ENCODE measurements around the gene PABPN1L. TPM values are rescaled to one million over a fixed set of nuclear protein-coding genes. Genes with fewer than 3 reads are reported as not detected.

PABPN1L gene, protein sequence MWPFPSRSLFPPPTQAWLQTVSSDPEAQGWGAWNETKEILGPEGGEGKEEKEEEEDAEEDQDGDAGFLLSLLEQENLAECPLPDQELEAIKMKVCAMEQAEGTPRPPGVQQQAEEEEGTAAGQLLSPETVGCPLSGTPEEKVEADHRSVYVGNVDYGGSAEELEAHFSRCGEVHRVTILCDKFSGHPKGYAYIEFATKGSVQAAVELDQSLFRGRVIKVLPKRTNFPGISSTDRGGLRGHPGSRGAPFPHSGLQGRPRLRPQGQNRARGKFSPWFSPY
- polyA plus RNA-seq (ENCODE audit: insufficient read length in 3 of 3), result not detected
- long read RNA-seq, donor 1, result 0 reads
- long read RNA-seq, donor 2, result 0 reads
- long read RNA-seq, donor 3, result 0 reads
- long read RNA-seq, donor 4, result 0 reads
- long read RNA-seq, donor 5, result 0 reads
- long read RNA-seq, donor 6, result 0 reads
- long read RNA-seq, donor 7, result 0 reads
- long read RNA-seq, donor 8, result 0 reads
- long read RNA-seq, donor 9, result 0 reads
- long read RNA-seq, donor 10, result 0 reads
- long read RNA-seq, donor 11, result 0 reads
- long read RNA-seq, donor 12, result 0 reads
- long read RNA-seq, donor 13, result 0 reads
- long read RNA-seq, donor 14, result 0 reads
- long read RNA-seq, donor 15, result 0 reads
- long read RNA-seq, donor 16, result 0 reads

DNA sequence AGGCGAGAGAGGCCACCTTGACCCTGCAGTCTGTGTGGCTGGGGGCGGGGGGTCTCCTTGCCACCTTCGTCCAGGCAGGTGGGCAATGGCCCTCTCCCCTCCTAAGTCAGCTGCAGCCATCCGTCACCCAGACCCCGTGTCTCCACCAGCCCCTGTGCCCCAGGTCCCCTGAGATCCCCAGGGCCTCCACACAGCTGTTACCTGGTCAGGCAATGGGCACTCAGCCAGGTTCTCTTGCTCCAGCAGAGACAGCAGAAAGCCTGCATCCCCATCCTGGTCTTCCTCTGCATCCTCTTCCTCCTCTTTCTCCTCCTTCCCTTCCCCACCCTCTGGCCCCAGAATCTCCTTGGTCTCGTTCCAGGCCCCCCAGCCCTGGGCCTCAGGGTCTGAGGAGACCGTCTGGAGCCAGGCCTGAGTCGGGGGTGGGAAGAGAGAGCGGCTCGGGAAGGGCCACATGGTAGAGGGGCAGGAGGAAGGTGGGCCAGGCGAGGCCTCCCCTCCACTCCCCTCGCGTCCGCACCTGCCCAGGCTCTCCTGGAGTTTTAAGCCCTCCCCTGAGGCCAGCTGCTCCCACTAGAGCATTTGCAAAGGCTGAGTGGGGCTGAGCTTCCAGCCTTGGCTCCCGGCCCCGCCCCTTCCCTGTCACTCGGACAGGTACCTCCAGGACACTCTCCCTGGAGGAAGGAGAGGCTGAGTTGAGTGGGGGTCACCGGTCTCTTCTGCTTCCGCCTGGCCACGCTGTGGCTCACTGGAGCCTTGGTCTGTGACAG lies at the start of gene PABPN1L:
PABPN1L (minus strand) TSS at position 510 of the 770 bp plus-strand sequence; CDS start at position 456, 54 bp downstream.
- DNase-seq, result no peak

DNA sequence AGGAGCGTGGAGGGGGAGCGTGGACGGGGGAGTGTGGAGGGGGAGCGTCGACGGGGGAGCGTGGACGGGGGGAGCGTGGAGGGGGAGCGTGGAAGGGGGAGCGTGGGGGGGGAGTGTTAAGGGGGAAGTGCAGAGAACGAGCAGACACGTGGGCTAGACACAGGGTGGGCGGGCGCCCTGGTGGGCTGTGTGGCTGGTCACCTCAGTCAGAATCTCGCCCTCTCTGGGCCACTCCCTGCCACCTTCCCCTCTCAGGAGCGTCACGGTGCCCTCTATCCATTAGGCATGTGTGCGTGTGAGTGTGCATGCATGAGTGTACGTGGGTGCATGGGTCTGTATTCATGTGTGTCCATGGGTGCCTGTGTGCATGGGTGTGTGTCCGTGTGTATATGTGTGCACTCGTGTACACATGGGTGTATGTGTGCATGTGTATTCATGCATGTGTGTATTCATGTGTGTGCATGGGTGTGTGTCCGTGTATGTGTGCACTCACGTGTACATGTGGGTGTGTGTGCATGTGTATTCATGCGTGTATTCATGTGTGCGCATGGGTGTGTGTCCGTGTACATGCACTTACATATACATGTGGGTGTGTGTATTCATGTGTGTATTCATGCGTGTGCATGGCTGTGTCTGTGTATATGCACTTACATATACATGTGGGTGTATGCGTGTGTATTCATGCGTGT lies 49.3 kb upstream of the PABPN1L start:
- no peak for DNase-seq

DNA sequence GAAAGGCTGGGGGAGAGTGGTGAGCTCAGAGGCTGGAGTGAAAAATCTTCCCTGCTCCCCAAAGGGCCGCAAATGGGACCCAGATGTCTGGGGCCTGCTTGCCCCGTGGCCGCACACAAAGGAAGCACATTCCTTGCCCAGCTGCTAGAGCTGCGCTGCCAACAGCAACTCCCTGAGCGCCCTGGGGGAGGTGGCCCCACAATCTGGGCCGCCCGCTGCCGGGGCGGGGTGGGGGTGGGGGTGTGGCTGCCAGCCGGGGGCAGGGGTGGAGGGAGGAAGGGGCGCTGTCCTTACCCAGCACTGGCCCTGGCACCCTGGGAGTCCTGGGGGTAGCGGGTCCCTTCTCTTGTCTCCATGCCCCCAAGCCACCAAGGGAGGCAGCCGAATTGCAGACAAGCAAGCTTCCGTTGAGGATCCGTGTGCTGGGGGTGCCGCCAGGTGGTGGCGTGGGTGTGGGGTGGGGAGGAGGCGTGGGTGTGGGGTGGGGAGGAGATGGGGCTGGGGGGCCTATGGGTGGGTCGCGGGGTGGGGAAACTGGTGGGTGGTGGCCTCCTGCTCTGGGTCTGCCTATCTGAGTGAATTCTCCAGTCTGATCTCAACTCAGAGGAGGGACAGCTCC lies 48.4 kb upstream of the PABPN1L start:
- DNase-seq, result no peak

DNA sequence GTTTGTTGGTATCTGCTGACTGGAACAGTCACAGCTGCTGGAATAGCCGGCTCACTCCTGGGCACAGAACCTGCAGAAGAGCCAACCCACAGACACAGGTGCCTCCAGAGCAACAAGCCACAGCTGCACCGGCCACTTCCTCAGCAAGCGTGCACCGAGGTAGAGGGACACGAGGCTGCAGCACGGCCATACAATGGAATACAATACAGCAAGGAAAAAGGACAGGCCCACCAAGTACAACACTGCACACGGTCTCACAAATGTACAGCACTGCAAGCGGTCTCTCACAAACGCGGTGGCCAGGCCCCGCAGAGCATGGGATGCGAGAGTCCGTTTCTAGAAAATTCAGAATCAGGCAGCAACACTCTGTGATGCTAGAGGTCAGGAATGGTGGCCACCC lies 47.4 kb upstream of the PABPN1L start:
- DNase-seq, result no peak

DNA sequence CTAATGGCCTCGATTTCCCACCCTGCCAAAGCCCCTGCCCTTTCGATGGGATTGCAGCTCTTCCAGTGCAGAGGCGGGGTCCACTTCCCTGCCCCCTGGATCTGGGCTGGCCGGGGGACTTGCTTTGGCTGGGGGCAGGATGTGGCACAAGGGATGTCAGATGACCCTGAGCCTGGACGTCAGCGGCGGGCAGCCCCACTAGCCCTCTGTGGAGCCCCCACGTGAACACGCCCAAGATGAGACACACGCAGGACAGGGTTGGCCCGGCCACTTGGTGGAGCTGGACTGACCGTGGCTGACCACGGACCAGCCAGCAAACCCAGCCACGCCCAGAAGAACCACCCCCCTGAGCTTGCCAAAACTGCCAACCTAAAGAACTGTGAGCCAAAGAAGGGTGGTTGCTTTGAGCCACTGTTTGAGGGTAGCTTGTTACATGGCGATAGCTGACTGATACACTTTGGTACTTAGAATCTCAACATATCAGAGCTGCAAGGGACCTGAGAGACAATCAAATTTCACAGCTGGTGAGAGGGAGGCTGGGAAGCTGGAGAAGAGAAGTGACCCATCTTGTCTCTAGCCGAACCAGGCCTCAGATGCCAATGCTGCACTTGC lies 46.6 kb upstream of the PABPN1L start:
- no peak for DNase-seq

DNA sequence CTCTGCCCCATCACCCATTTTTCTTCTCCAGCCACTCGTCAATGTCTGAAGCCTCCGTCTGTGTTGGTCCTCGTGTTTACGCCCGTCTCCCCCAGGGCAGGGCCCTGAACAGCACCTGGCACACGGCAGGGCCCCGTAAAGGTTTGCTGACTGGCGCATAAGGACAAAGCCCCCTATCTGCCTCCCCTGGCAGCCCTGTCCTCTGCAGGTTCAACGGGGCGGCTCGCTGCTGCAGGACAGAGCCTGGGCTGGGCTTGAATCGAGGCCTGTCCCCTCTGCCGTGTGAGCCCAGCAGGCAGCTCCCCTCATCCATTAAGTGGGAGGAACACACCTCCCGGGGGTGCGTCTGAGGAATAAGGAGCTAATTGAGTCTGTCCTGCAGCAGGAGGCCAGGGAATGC lies 46.1 kb upstream of the PABPN1L start:
- no peak for DNase-seq

DNA sequence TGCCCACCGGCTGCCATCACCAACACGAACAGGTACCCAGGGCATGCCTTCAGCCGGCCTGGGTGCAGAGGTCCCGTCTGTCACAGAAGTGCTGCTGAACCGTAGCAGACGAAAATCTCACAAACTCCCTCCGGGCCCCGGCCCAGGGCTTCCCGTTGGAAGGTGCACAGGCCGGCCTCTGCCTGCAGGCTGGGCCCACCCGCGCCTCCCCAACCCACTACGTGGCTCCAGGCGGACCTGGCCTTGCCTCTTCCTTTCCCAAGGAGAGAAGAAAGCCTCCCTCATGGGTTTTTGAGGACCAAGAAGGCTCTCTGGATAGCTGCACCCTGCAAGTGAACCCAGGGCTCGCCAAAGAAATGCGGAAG lies 45.5 kb upstream of the PABPN1L start:
- no peak for DNase-seq

DNA sequence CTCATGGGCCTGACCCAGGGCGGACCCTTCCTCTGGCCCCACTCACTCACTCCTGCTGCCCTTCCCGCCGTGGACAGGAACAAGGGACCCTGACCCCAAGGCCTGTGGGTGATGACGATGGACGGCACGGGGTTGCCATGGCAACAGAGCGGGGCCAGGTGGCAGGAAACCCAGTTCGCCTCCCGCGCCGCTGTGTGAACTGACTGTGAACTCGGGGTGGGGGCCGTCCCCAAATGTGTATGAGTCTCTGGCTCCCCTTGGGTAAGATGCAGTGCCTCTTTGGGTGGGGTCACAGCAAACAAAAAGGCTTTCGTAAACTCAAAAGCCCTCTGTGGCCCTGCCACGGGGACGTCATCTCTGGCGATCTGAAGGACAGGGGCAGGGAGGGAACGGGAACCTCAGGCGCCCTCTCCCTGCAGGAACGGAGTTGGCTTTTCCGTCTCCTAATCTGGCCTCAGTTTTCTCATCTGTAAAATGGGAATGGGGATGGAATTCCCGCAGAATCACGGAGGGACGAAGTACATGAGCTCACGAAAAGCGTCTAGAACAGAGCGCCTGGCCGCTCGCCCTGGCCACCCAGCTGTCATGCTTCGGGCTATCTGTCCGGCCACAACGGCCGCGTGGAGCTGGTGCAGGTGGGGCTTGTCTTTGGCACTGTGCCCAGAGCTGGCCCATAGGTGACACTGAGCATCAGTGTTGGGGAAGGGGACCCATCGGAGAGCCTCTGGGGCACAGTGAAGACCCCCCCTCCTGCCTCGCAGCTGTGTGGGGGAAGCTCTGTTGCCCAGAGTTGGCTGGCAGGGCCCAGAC lies 44.9 kb upstream of the PABPN1L start:
- DNase-seq, result no peak

DNA sequence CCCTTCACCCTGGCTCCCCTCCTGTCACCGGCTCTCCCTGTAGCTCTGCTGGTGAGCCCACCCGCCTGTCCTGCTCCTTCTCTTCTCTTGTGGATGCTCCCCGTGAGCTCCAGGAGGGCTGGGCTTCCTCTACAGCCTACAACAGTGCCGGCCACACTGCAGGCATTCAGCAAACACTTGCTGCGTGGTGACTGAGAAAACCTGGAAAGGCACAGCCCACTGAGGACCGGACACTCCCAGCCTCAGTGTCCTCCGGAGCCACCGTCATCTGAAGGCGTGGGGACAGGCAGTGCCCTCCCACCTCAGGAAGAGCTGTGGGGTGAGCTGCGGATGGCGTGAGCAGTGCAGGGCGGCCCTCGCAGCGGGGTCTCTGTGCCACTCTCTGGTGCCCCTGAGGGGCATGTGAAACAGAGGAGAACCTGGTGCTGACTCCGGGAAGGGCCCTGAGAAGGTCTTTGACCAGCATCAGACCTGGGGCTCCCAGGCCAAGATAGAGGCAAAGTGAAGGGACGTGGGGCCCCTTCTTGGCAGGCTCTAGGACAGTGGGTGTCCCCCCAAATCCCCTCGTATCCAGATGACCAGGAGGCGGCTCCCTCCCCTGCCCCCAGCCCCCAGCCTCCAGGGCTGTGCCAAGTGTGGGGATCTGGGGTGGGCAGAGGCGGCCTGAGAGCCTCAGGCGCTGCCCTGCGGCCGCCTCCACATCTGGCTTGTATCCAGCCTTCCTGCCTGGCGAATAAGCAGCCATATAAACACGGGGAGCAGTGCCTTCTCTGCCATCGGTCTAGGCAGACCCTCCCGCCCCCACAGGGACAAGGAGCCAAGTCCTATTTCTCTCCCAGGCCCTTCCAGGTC lies 44.0 kb upstream of the PABPN1L start:
- DNase-seq, result no peak

DNA sequence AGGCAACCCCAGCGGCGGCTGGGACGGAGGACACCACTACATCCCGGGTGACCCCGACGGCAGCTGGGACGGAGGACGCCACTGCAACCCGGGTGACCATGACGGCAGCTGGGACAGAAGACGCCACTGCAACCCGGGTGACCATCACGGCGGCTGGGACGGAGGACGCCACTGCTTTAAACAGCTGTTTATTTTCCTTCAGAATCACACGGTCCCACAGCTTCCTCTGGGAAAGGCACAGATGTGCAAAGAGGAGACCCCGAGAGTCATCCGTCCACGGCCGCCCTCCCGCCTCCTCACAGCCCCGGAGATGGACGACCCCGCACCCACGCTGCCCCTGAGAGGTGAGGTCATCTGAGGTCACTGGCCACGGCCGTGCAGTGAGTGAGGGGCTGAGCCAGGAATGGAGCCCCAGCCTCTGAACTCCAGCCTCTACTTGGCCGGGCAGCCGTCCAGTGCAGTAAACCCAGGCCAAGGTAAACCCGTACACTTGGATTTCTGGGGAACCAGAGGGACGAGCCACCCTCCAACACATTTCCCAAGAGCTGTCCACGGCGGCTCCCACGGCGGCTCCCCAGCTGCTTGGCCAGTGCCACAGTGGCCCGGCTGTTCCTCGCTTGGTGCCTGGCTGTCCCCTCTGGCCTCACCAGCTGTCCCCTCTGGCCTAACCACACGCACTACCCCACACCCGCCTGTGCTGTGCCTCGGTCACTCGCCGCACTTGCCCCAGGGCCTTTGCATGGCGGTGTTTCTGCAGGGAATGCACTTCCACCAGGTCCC lies 43.2 kb upstream of the PABPN1L start:
- no peak for DNase-seq

DNA sequence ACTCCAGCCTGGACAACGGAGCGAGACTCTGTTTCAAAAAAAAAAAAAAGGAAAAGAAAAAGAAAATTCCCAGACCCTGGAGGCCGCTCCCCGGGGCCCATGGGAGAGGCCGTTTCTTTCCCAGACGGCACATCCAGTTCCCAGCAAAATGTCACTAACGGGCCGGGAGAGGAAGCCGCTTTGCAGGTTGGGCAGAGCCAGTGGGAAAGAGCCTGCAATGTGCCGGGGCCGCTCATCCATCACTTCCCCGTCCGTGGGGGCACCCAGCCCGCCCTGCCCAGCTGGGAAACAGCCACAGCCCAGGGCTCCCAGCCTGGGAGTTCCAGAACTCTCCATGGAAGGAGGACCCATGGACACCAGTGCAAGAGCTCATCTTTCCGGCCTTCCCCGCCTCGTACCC lies 41.8 kb upstream of the PABPN1L start:
- DNase-seq, result no peak

DNA sequence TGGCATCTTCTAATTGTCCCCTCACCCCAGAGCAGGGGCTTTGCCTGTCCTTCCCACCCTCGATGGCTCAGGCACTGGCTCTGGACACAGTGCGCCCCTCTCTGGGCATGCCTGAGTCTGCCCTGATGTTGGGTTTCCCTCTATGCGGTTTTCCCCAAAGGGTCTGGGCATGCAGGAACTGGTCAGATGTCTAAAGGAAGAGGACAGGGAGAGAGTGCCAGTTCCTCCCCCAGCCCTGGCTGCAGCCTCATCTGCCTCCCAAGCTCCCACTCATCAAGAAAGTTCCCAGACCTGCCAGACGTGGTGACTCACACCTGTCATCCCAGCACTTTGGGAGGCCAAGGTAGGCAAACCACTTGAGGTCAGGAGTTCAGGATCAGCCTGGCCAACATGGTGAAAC lies 41.3 kb upstream of the PABPN1L start:
- DNase-seq, result no peak

DNA sequence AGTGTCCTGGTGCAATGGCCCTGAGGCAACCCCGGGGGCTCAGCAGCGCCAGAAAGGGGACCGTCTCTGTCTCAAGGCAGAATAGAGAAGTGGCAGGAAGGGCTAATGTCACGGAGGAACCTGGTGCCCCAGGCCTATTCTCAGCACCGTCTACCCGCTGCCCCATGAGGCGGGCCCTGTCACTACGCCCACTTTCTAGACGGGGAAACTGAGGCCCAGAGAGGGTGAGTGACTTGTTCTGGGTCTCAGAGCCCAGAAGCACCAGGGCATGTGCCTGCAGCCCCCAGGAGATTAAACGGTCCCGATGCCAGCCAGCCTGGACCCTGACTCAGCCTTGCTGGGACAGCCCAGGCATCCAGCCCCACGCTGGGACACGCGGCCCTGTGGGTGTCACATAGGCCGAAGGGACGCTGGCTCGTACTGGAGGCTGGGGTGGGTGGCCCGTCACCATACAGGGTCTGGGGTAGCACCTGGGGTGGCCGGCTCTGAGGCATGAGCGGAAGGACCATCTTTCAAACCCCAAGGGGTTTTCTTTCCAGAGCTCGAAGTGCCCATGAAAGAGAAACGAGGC lies 40.2 kb upstream of the PABPN1L start:
- no peak for DNase-seq

DNA sequence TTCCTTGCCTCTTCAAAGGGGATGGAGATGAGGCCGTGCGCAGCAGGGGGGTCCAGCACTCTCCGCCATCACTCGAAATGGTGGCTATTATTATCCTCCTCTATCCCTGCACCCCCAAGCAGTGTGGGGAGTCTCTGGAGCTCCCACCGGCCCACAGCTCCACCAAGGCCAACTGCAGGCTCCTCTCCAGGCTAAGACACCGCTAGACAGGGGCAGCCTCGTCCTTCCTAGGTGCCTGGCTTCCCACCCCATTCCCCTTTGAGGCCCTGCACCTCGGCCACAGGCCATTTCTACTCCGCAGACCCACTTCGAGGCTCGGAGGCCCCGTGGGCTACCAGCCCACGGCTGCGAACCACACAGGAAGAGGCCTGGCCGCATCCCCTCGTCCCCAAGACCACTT lies 39.6 kb upstream of the PABPN1L start:
- no peak for DNase-seq

DNA sequence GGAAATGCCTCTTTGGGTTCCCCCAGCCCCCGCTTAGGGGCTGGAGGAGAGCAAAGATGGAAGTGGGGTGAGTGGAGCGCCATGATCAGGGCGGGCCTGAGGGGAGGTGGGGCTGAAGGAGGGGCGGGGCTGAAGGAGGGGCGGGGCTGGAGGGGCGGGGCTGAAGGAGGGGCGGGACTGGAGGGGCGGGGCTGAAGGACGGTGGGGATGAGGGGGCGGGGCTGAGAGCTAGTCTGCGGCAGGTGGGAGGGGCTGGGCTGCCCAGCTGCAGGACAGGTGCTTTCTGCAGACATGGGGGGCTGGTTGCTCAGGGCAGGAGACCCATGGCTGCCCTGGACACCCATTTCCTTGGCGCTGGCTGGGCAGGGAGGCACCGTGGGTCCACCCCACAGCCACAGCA lies 39.1 kb upstream of the PABPN1L start:
- no peak for DNase-seq

DNA sequence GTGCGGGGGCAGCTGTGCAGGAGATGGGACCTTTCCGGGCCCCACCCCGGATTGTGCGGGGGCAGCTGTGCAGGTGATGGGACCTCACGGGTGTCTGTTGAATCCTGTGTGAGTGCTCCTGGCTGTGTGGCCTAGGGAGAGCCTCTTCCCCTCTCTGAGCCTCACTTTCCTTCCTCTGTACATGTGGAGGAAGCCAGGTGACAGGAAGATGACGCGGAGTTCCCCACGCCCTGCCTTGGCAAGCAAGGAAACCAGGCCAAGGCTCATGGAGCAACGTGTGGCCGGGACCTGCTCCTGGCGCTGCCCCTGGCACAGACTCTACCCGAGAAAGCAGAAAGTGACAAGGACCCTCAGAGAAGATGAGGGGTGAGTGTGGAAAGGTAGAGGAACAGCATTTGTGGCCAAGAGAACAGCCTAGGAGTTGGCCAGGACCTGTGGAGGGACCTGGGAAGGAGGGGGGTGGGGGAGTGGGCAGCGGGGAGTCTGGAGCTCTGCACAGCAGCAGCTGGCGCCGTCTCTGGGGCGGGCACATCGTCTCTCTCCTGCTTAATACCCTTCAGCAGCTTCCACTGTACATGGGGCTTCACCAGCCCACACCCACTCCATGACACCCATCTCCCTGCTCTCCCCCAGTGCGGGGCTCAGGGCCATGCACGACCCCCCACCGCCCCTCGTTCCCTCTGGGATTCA lies 38.4 kb upstream of the PABPN1L start:
- no peak for DNase-seq

DNA sequence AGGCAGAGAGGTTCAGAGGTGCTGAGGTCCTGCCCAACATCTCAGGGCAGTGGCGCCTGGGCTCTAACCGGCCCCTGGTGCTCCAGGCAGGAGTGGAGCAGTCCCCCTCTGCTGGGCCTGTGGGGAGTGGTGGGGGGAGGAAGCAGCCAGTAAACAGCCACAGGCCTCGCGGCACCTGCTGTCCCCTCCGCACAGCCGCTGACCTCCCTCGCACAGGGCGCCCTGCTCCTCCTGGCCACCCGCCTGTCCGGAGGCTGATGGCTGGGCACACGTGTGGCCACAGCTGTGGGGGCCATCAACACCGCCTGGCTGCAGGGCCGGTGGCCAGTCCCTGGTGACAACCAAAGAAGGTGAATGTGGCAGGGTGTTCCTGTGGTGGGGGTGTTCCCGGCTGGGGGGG lies 36.8 kb upstream of the PABPN1L start:
- DNase-seq, result no peak

DNA sequence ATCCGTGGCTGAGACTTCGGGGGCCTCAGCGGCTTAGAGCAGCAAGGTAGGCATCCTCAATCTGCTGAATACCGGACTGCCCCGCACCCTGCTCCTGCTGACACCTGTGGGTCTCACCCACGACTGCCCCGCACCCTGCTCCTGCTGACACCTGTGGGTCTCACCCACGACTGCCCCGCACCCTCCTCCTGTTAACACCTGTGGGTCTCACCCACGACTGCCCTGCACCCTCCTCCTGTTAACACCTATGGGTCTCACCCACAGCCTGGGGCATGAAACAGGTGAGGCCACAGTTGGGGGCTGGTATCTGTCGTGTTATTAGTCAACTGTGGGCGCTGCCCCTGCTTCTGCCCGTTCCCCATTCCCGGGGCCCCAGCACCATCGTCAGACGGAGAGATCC lies 36.3 kb upstream of the PABPN1L start:
- no peak for DNase-seq
